ENCODE measurements around the gene SLC39A11. TPM values are rescaled to one million over a fixed set of nuclear protein-coding genes. Genes with fewer than 3 reads are reported as not detected.

Gene SLC39A11
- total RNA-seq, 2 experiments from 2014 or later = 9.7 to 12.2 TPM

- peaks cover 17% of the 10 kb centered on the region for H3K4me1 Mint-ChIP-seq (ENCODE audit: low read depth)
- Histone ChIP-seq H3K36me3 (ENCODE audit: insufficient read depth, low read length) (no peaks in the 10 kb centered on the region), H3K27me3 (ENCODE audit: control insufficient read depth in 1 of 2, insufficient read depth in 2 of 2, low read length in 2 of 2) (peaks cover 9 to 12% of the 10 kb centered on the region in 2 experiments), H3K4me1 (ENCODE audit: insufficient read depth, low read length) (peaks cover 21% of the 10 kb centered on the region), H3K27ac (ENCODE audit: low read depth in 1 of 2, low read length in 2 of 2) (peak overlapping the region in 1 of 2 donors; percentile 32), H3K9me3 (ENCODE audit: control insufficient read depth in 1 of 2, insufficient read depth in 1 of 2, low read length in 2 of 2) (no peaks in the 10 kb centered on the region), H3K4me3 (ENCODE audit: low read length) (peak overlapping the region; percentile 28)
- H3K27me3 Mint-ChIP-seq = peaks cover 47% of the 10 kb centered on the region
- POLR2A ChIA-PET = interaction anchor here (1.1 kb wide), 1 partner anchor 26 kb away, joined by 3 read pairs; no protein-coding TSS in a partner anchor
- peak overlapping the region; percentile 61 for H3K27ac Mint-ChIP-seq
- ATAC-seq (ENCODE audit: poor library complexity) = peak; percentile 73
- intact Hi-C loops (cut with DNase I, micrococcal nuclease) = no loop called here
- DNase-seq = peak in 13 of 14 experiments; percentile 3 to 78 (median 30)
- H3K9me3 Mint-ChIP-seq = no peaks in the 10 kb centered on the region
- CTCF ChIA-PET = interaction anchor here (1.5 kb wide), 1 partner anchor 61 kb away, joined by 3 read pairs; no protein-coding TSS in a partner anchor
- no peaks in the 10 kb centered on the region for H3K36me3 Mint-ChIP-seq (ENCODE audit: low read depth)
- TF ChIP-seq CTCF (IDR thresholded peaks at IDR 0.05) = no peak
- H3K4me3 Mint-ChIP-seq = peak overlapping the region; percentile 68
Measured at GRCh38 chr17:72618001-72618509, 474.4 kb downstream of the SLC39A11 start.

- ChIA-PET POLR2A (interaction anchor here (1.1 kb wide), 1 partner anchor 26 kb away, joined by 3 read pairs; no protein-coding TSS in a partner anchor), CTCF (interaction anchor here (1.5 kb wide), 1 partner anchor 61 kb away, joined by 3 read pairs; no protein-coding TSS in a partner anchor)
- Histone ChIP-seq H3K36me3 (ENCODE audit: insufficient read depth, low read length) (no peaks in the 10 kb centered on the region), H3K9me3 (ENCODE audit: control insufficient read depth in 1 of 2, insufficient read depth in 1 of 2, low read length in 2 of 2) (no peaks in the 10 kb centered on the region), H3K4me1 (ENCODE audit: insufficient read depth, low read length) (peaks cover 21% of the 10 kb centered on the region), H3K27me3 (ENCODE audit: control insufficient read depth in 1 of 2, insufficient read depth in 2 of 2, low read length in 2 of 2) (peaks cover 6 to 7% of the 10 kb centered on the region in 2 experiments), H3K27ac (ENCODE audit: low read depth in 1 of 2, low read length in 2 of 2) (peak overlapping the region in 1 of 2 donors; percentile 32), H3K4me3 (ENCODE audit: low read length) (peak overlapping the region; percentile 28)
- DNase-seq = no peak
- Mint-ChIP-seq H3K36me3 (ENCODE audit: low read depth) (no peaks in the 10 kb centered on the region), H3K27ac (peak overlapping the region; percentile 61), H3K4me1 (ENCODE audit: low read depth) (peaks cover 17% of the 10 kb centered on the region), H3K9me3 (no peaks in the 10 kb centered on the region), H3K4me3 (peak overlapping the region; percentile 68), H3K27me3 (peaks cover 44% of the 10 kb centered on the region)
- intact Hi-C loops (cut with DNase I, micrococcal nuclease) = no loop called here
- no peak for ATAC-seq (ENCODE audit: poor library complexity)
- TF ChIP-seq CTCF (IDR thresholded peaks at IDR 0.05) = no peak
Measured at GRCh38 chr17:72617557-72617956, 474.9 kb downstream of the SLC39A11 start.

GRCh38 chr17:72616447-72616846 lies 476.0 kb downstream of the SLC39A11 start:
- ChIA-PET POLR2A (no interaction called here), CTCF (no interaction called here)
- H3K4me1 ChIP-seq (ENCODE audit: insufficient read depth, low read length) = peaks cover 21% of the 10 kb centered on the region
- Mint-ChIP-seq H3K4me1 (ENCODE audit: low read depth) (peaks cover 17% of the 10 kb centered on the region), H3K27me3 (peaks cover 36% of the 10 kb centered on the region), H3K9me3 (no peaks in the 10 kb centered on the region), H3K36me3 (ENCODE audit: low read depth) (no peaks in the 10 kb centered on the region), H3K4me3 (no peak overlapping the region), H3K27ac (no peak overlapping the region)
- H3K36me3 ChIP-seq (ENCODE audit: insufficient read depth, low read length) = no peaks in the 10 kb centered on the region
- ATAC-seq (ENCODE audit: poor library complexity) (no peak), DNase-seq (no peak)
- H3K27me3 ChIP-seq (ENCODE audit: control insufficient read depth in 1 of 2, insufficient read depth in 2 of 2, low read length in 2 of 2) = peaks cover 0 to 3% of the 10 kb centered on the region in 2 experiments
- intact Hi-C loops (cut with DNase I, micrococcal nuclease) = no loop called here
- H3K27ac ChIP-seq (ENCODE audit: low read depth in 1 of 2, low read length in 2 of 2) = no peak overlapping the region
- no peak overlapping the region for H3K4me3 ChIP-seq (ENCODE audit: low read length)
- no peaks in the 10 kb centered on the region for H3K9me3 ChIP-seq (ENCODE audit: control insufficient read depth in 1 of 2, insufficient read depth in 1 of 2, low read length in 2 of 2)
- TF ChIP-seq CTCF (IDR thresholded peaks at IDR 0.05) = no peak
